ENCODE measurements around the gene HOXD11. TPM values are rescaled to one million over a fixed set of nuclear protein-coding genes. Genes with fewer than 3 reads are reported as not detected.
A peak's percentile ranks its signal among the peaks of the same experiment; 100 is the strongest.

HOXD11 gene
- total RNA-seq, 1 donor from 2014 or later: not detected

DNA sequence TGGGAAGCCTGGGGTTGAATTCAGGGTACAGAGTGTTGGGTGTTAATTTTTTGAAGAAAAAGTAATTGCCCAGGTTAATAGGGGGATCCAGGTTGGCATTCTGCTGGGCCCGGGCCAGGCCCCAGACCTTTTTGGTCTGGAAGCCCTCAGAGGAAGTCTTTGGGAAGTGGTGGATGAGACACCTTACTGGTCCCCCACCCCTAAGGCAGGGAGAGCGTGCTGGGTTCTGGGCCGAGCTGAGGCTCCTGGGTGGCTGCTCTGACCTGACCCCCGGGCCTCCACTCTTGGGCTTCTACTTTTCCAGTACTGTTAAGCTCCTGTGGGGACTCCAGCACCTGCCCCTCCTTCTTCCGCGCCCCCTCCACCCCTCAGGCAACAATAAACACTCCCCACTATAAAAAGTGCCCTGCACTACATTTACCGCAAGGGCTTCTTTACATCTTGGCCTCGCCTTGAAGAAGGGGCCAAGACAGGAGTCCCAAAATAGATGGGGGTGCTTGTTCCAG, 49.3 kb downstream of the HOXD11 start:
- no peak for FAIRE-seq
- DNase-seq (ENCODE audit: low spot score in 2 of 2): no peak

GRCh38 chr2:176156807-176157498, 49.9 kb downstream of the HOXD11 start, which contains the start of gene HOXD3:
HOXD3 (plus strand) TSS chr2:176157307; CDS start chr2:176169115, 11,808 bp downstream.
- FAIRE-seq (no peak), DNase-seq (ENCODE audit: low spot score in 2 of 2) (no peak)

GRCh38 chr2:176157499-176158185, 50.6 kb downstream of the HOXD11 start:
- no peak for FAIRE-seq
- no peak for DNase-seq (ENCODE audit: low spot score in 2 of 2)

GRCh38 chr2:176158186-176158591, 51.1 kb downstream of the HOXD11 start:
- no peak for FAIRE-seq
- no peak for DNase-seq (ENCODE audit: low spot score in 2 of 2)

GRCh38 chr2:176158855-176159662, 52.0 kb downstream of the HOXD11 start:
- no peak for FAIRE-seq
- DNase-seq (ENCODE audit: low spot score in 2 of 2): no peak

Small RNA genes lying within 50 kb of the gene (small RNA-seq; reads per million reads assigned to genes)
- 42.0 reads per million, percentile 97 among the genes with 10 or more reads in this experiment for gene MIR10B

Other genes with a start within 250 kb of the HOXD11 start
- 62.8 TPM for gene LNPK, start 105.0 kb upstream of the HOXD11 start, total RNA-seq
- not detected for gene EVX2, start 23.3 kb upstream of the HOXD11 start, total RNA-seq
- gene HOXD13, start 14.6 kb upstream of the HOXD11 start, total RNA-seq: not detected
- not detected for gene HOXD12, start 7.5 kb upstream of the HOXD11 start, total RNA-seq
- not detected for gene HOXD10, start 9.5 kb downstream of the HOXD11 start, total RNA-seq
- not detected for gene HOXD9, start 15.4 kb downstream of the HOXD11 start, total RNA-seq
- gene HOXD8, start 22.4 kb downstream of the HOXD11 start, total RNA-seq: not detected
- not detected for gene HOXD4, start 44.3 kb downstream of the HOXD11 start, total RNA-seq
- gene HOXD3, start 50.0 kb downstream of the HOXD11 start, total RNA-seq: not detected
- gene HOXD1, start 81.4 kb downstream of the HOXD11 start, total RNA-seq: not detected
- gene MTX2, start 162.2 kb downstream of the HOXD11 start, total RNA-seq: 55.4 TPM